Stimulated activated CD4-positive, alpha-beta T cell treated with anti-CD3 and anti-CD28 coated beads, Interleukin-1b, Interleukin-23, amount 100 ng/mL, for 48 hours (primary cell): ENCODE measurements around the gene NUMB.
"Not testable (repeated sequence)": the region's sequence is repeated elsewhere in the genome, so short reads cannot be mapped to it uniquely, and the experiment has no call there.

ENCODE experiments used
- DNase-seq: peaks from one replicate; pipeline ENCODE4 v3.0.0-alpha.2; 2020

The NUMB gene

DNA sequence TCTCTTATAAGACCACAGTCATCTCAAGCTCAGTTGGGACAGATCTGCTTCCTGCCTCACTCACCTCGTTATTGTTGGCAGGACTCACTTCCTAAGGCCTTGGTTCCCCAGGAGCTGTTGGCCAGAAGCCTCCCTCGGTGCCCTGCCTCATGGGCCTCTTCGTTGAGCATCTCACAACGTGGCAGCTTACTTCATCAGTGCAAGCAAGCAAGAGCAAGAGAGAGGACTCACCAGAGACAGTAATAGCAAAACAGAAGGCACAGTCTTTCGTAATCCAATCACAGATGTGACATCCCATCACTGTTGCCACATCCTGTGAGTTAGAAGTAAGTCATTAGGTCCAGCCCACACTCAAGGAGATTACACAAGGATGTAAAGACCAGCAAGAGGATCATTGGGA lies 5.1 kb upstream of the NUMB start:
- DNase-seq = peak; percentile 76

DNA sequence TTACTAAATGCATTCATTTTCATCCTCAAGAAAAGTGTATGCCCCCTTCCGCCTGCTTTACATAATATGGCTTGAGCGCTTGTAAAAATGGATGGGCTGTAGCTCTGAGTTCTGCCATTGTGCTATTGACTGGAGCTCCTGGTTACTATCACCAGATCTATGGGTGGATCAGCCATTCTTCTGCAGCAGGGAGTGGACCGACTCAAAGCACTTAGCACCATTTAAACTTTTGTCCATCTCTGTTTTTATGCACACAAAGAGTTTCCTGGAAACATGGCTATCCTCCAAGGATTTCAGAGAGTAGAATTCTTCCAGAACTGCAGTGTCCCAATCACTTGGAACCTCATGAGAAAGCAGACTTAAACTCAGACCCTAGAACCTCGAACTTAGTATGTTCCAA lies 4.5 kb upstream of the NUMB start:
- DNase-seq = no peak

DNA sequence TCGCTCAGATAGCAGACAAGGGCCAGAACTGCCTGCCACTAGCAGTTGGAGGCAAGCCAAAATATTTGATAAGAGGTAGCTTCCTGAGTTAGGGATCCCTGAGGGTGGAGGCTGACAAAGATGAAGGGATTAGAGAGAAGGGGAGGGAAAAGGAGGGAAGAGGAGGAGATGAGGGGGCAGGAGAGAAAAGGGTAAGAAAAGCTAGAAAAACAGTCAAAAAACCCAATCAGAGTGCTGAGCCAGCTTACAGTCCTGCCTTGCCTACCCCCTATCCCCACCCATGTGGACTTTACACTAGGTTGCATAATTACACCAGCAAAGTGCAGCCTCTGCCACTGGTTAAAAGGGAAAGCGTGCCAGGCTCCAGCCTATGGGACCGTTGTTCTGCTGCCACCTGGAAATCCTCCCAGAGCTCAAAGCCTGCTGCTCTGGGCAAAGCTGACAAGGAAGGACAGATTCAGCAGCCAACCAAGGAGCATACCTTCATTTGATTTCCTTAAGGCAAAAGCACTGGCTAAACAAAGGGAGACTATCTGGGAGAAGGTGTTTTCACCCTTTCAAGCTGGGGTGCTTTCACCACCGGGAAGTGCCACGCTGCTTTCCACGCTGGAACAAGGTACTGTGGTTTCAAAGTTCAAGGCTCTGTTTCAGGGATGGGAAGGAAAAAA lies 3.8 kb upstream of the NUMB start:
- no peak for DNase-seq

DNA sequence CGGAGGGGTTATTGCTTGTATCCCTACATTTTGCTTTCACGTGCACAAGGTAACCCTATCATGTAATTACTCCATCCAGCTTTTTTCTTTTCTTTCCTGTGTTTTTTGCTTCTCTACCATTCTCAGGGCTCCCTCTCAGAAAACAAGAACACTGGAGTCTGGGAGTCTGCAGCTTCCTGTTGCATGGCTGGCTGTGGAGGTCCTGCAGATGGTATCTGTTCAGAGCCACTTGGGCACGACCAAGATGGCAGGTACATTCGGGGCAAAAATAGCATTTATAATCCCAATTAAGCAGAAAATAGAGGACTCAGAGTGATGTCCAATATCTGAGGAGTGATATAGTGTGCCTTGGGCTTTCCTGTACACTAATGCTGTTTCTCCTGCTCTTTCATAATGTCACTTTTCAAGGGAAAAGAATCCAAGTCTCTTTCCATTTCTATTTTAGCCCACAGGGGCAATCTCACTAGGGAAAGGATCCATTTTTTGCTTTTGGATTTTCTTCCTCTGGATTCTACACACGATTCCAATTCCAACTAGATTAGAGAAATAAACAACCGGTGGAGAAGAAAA lies 3.2 kb upstream of the NUMB start:
- no peak for DNase-seq

DNA sequence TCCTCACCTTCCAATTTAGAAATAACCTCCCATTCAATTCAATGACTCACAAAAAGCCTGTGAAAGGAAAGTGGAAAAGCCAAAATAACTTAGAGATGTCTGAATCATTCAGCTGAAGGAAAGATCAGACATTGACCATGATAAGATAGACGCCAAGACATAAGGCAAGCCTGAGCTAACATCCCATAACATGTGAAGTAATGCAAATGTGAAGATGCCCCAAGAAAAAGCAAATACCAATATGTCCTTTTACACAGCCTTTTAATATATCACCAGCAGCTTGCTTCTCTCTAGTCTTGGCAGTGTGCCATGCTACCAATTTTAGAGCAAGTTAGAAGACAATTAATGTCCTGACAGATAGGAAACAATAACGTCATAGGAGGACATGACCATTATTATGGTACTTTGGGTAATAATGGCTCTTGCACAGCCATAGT lies 2.4 kb upstream of the NUMB start:
- DNase-seq = no peak

DNA sequence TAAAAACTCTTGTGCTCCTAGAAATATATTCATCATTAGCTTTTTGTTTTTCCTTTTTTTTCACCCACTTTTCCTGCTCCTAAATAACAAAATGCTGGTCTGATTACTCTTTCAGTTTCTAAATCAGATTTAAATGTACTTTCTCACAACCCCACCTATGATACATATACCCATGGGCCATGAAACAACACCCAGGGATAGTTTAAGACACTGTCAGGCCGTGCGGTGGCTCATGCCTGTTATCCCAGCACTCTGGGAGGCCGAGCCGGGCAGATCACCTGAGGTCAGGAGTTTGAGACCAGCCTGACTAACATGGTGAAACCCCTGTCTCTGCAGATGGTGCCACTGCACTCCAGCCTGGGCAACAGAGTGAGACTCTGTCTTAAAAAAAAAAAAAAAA lies 1.6 kb upstream of the NUMB start:
- DNase-seq = no peak

DNA sequence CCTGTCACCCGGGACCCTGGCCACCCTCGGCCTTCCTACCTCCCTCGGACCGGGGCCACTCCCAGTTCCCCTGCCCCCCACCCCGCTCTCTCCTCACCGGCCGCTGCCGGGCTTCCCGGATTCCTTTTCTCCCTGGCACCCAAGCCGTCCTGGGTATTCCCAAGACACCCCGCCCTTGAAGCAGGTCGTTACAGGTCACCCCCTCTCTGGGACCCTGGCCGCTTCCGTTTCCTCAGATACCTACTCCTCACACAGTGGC lies 493 bp downstream of the NUMB start:
- DNase-seq = no peak

DNA sequence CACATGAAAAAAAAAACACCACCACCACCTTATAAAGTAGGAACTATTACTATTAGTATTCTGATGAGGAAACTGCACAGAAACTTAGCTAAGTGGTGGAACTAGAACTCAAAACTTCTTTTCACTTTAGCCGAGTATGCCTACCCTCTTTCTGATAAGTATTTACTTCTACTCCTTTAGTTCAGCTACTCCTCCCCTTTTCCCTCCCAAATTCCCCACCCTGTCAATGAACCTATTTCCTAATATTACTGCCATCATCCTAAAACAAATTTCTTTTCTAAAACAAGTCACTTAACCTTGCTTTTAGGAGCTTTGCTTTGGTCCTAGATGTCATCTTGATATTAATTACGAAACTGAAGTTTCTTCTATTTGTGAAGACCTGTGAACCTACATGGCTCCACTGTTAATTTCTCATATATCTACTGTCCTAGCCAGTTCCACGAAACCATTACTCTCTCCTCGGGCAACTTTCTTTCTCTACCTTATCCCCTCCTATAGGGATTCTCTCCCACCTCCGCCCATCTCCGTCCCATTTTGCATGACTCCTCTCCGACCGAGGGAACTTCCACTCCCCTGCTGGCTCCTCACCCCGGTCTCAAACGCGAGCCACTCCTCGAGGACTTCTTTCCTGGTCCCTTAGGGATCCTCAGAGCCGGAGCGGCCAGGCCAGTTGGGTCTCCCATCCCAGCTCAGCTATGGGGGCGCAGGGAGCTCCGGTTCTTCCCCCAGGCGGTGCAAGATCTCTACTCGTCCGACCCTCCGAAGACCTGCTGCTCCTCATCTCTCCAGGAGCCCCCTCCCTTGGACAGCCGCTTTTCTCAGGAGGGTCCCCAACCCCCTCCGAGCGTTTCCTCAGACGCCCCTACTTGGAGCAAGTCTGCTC lies 1.1 kb downstream of the NUMB start:
- no peak for DNase-seq

DNA sequence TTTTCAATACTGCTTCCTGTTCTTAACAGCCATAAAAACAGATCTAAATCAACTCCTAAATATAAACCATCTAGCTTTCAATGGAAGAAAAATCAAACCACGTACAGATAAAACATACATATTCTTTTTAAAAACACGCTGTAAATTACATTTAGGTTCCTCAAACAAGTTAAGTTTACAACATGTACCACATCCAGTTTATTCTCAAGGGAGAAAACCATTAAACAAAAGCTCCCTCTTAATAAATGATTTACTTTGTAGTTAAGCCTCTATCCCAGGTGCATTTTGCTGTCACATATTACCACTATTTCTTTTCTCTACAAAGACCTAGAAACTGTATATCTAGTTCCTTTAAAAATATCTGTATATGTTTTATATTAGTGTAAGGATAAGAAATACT lies 3.1 kb downstream of the NUMB start:
- no peak for DNase-seq

DNA sequence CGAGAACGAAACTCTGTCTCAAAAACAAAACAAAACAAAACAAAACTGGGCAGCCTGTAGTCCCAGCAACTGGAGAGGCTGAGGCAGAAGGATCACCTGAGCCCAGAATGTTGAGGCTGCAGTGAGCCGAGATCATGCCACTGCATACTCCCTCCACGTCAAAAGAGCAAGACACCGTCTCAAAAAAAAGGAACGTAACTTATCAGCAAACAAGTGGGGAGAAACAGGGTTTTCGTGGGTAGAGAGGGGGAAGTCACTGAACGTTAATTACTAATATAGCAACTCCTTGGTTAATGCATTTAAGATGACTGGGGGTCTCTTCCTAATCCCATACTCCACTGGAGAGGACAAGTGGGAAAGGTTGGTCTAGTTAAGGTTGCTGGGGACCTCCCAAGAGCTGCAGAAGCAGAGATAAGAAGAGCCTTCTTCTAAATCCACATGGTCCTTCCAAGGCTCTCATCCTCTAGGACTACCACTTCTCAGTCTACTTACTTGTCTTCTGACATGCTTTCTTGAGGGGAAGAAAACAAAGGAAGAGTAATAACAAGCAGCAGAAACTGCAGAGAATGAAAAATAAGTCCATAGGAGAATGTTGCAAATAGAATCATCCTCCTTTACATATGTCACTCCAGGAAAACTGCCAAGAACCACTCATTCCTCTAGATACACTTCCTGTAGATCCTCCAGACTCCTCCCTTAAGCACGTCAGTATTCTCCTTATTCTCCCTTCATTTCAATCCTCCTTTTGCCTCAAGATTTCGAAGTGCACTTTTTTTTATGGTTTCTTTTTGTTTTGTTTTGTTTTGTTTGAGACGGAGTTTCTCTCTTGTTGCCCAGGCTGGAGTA lies 5.8 kb downstream of the NUMB start:
- DNase-seq = no peak

DNA sequence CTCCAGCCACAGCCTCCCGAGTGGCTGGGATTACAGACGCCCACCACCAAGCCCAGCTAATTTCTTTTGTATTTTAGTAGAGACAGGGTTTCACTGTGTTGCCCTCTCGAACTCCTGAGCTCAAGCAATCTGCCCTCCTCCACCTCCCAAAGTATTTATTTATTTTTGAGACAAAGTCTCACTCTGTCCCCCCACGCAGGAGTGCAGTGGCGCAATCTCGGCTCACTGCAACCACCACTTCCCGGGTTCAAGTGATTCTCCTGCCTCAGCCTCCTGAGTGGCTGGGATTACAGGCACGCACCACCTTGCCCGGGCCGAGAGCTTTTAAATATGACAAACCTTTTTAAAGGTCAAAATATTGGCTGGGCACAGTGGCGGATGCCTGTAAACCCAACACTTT lies 14.6 kb downstream of the NUMB start:
- no peak for DNase-seq

DNA sequence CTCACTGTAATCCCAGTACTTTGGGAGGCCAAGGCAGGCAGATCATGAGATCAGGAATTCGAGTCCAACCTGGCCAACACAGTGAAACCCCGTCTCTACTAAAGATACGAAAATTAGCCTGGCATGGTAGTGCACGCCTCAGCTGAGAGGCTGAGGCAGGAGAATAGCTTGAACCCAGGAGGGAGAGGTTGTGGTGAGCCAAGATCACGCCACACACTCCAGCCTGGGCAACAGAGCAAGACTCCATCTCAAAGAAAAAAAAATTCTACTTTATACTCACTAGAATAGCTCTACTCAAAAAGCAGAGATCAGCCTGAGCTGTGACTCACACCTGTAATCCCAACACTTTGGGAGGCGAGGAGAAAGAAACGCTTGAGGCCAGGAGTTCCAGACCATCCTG lies 17.1 kb downstream of the NUMB start:
- DNase-seq = no peak

DNA sequence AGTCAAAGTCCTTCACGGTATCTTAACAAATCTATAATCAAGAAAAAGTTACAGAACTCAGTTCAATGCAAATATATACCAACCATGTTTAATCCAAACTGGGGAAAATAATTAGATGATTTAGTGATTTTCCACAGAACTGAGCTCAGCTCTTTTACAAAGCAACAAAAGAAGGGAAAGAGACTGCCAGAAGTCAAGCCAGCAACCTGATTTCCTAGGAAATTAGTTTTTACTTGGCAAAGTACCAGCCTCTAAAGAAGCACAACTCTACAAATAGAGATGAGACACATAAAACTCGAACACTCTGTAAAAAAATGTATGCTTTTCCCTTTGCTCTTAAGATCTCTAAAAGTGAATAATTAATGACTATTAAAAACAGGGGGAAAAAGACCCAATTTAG lies 19.4 kb downstream of the NUMB start:
- DNase-seq = no peak

DNA sequence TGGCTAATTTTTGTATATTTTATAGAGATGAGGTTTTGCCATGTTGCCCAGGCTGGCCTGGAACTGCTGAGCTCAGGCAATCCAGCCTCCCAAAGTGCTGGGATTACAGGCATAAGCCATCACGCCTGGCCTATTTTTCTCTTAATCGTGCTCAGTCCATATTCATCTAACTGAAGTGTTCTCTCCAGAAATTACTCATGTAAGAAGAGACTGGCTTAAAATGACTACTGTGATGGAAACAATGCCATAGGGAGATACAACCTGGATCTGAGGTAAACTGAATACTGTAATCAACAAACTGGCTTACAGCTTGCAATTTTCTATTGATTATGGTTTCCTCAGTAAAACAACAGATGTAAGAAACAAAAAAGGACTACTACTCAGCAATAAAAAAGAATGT lies 21.1 kb downstream of the NUMB start:
- no peak for DNase-seq

DNA sequence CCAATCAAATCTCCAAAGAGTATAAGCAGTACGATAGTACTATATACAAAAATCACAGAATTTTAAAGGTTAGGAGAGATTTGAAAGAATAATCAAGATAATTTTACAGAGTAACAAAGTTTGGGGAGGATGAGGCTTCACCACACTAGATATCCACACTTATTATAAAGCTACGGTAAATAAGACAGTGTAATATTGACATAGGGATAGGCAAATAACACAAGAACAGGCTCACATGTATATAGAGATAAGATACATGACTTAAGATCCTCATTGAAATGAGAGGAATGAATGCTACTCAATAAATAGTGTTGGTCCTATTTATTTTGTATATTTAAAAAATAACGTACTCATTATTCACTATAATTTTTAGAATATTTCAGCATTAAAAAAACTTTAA lies 26.2 kb downstream of the NUMB start:
- DNase-seq = no peak

DNA sequence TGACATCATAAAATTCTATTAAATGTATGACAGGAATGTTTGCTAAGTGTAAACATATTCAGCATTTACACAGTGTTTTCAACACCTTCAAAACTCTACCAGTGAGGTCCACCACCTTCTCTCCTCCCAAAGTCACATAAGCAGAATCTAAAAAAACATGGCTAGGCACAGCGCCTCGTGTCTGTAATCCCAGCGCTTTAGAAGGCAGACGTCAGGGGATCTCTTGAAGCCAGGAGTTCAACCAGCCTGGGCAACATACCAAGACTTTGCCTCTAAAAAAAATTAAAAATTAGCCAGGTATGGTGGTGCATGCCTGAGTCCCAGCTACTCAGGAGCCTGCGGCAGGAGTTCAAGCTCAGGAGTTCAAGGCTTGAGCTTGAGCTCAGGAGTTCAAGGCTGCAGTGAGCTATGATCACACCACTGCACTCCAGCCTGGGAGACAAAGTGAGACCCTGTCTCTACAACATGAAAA lies 30.0 kb downstream of the NUMB start:
- no peak for DNase-seq

DNA sequence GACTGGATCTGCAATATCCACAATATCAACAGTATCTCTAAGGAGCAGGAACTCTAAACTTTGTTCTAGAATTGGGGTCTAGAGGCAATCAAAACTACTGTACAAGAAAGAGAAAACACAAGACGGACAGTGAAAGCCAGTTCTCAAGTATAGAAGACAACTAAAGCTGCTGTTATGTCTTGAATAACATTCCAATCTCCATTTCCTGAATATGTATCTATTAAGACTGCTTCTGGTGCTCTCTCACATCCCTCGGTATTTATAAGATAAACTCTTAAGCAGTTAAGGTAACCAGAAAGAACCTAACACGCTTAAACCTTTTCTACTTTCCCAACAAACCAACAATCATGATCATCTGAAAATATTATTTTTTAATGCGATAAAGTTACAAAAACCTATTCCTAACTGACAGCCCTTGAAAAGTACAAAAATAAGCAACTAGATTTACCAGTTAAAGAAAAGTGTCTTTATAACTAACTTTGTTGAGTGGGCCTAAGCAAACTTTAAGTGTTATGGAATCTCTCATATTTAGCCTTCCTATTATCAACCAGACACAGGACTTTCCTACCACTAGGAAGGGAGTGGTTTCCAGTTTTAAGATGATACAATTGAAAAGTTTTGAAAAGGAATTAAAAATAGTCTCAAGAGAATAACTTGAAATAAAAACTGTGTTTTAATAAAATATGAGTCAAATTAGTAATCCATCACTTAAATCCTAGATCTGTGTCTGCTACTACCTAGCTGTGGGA lies 30.7 kb downstream of the NUMB start:
- DNase-seq = no peak

DNA sequence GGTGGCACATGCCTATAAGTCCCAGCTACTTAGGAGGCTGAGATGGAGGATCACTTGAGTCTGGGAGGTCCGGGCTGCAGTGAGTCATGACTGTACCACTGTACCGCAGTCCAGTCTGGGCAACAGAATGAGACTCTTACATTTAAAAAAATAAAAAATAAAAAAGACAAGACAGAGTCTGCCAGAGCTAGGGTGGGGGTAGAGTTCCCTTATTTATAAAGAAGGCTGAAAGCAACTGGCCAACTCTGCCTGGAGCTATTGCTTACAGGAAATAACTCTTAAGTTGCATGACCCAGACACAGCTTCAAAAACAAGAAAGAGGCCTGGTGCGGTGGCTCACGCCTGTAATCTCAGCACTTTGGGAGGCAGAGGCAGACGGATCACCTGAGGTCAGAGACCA lies 31.5 kb downstream of the NUMB start:
- DNase-seq = no peak

DNA sequence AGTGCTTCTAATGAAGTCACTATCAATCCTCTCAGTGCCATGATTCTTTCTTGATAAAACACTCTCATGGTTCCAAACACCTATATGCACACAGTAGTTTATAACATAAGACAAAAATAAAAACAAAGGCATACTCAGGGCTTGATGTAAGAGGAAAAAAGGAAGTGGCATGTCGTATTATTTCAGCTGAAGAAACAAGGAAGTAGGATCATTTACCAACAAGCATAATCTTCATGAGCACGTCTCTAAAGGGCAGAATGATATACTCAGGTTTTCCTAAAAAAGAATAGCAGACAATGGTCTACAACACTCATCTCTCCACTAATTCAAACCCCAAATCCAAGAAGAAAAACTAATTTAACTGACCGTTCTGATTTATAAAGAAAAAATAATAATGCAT lies 33.9 kb downstream of the NUMB start:
- DNase-seq = no peak

DNA sequence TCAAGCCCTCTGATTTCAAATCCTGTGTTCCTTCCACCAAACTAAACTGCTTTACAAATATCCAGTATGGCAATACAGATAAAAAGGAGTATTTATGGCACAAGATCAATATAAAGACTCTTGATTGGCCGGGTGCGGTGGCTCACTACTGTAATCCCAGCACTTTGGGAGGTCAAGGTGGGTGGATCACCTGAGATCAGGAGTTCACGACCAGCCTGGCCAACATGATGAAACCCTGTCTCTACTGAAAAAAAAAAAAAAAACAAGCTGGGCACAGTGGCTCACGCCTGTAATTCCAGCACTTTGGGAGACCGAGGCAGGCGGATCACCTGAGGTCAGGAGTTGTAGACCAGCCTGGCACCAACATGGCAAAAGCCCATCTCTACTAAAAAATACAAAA lies 35.3 kb downstream of the NUMB start:
- DNase-seq = not testable (repeated sequence)

DNA sequence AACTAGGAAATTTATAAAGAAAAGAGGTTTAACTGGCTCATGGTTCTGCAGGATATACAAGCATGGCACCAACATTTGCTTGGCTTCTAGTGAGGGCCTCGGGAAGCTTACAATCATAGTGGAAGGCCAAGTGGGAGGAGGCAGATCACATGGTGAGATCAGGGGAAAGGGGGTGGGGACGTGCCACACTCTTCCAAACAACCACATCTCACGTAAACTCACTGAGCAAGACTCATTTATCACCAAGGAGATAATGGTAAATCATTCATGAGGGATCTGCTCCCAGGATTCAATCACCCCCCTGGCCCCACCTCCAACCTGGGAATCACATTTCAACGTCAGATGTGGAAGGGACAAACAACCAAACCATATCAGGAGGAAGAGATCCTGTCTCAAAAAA lies 35.8 kb downstream of the NUMB start:
- DNase-seq = no peak

DNA sequence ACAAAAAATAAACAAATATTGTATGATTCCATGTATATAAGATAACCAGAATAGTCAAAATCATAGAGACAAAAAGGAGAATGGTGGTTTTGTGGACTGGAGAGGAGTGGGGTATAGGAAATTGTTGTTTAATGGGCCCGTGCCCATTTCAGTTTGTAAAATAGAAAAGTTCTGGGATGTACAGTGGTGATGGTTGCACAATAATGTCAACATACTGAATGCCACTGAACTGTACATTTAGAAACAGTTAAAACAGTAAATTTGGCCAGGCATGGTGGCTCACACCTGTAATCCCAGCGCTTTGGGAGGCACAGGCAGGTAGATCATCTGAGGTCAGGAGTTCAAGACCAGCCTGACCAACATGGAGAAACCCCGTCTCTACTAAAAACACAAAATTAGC lies 40.1 kb downstream of the NUMB start:
- no peak for DNase-seq

DNA sequence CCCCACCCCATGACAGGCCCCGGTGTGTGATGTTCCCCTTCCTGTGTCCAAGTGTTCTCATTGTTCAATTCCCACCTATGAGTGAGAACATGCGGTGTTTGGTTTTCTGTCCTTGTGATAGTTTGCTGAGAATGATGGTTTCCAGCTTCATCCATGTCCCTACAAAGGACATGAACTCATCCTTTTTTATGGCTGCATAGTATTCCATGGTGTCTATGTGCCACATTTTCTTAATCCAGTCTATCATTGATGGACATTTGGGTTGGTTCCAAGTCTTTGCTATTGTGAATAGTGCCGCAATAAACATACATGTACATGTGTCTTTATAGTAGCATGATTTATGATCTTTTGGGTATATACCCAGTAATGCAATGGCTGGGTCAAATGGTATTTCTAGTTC lies 52.1 kb downstream of the NUMB start:
- DNase-seq = not testable (repeated sequence)
